GM19328 (cell line): ENCODE results near the gene FAM24A.
"Not testable (repeated sequence)": the region's sequence is repeated elsewhere in the genome, so short reads cannot be mapped to it uniquely, and the experiment has no call there.

Source experiments
- ATAC-seq: cut with Tn5 transposase; IDR thresholded peaks from one replicate; pipeline ENCODE4 v1.9.1; 2021; ENCODE audit warnings: mild to moderate bottlenecking, moderate library complexity; ENCODE audit not compliant: unreplicated experiment

Gene FAM24A

GRCh38 chr10:122910310-122910709, at the start of gene FAM24A:
TSS of gene FAM24A (plus strand) at chr10:122910610. CDS start at chr10:122911635, 1,025 bp downstream.
- ATAC-seq = no peak

- no peak for ATAC-seq
These were observed 48.7 kb upstream of the FAM24A start for GRCh38 chr10:122861711-122862161.

GRCh38 chr10:122863216-122864193, 46.9 kb upstream of the FAM24A start:
- ATAC-seq = no peak

- no peak for ATAC-seq
These were observed 46.2 kb upstream of the FAM24A start for GRCh38 chr10:122864194-122864592.

GRCh38 chr10:122864901-122865300, 45.5 kb upstream of the FAM24A start:
- ATAC-seq = no peak

GRCh38 chr10:122866757-122867482, 43.5 kb upstream of the FAM24A start:
- not testable (repeated sequence) for ATAC-seq

GRCh38 chr10:122868768-122869167, 41.6 kb upstream of the FAM24A start:
- not testable (repeated sequence) for ATAC-seq

- ATAC-seq = not testable (repeated sequence)
These were observed 38.5 kb upstream of the FAM24A start for GRCh38 chr10:122871947-122872346.

GRCh38 chr10:122875843-122876466, 34.5 kb upstream of the FAM24A start:
- no peak for ATAC-seq

GRCh38 chr10:122876467-122876855, 33.9 kb upstream of the FAM24A start:
- ATAC-seq = no peak

GRCh38 chr10:122877264-122877663, 33.1 kb upstream of the FAM24A start:
- no peak for ATAC-seq

GRCh38 chr10:122878799-122879338, 31.5 kb upstream of the FAM24A start:
- ATAC-seq = no peak

GRCh38 chr10:122879339-122880273, 30.8 kb upstream of the FAM24A start, which contains the start of gene FAM24B:
TSS of gene FAM24B (minus strand) at chr10:122879581. CDS start at chr10:122850515, 29,066 bp downstream.
- ATAC-seq = peak; percentile 85

GRCh38 chr10:122882766-122883165, 27.6 kb upstream of the FAM24A start:
- ATAC-seq = no peak

GRCh38 chr10:122884166-122884565, 26.2 kb upstream of the FAM24A start:
- no peak for ATAC-seq

GRCh38 chr10:122894261-122894944, 16.0 kb upstream of the FAM24A start:
- no peak for ATAC-seq

GRCh38 chr10:122903861-122904260, 6.5 kb upstream of the FAM24A start:
- ATAC-seq = not testable (repeated sequence)

- no peak for ATAC-seq
These were observed 1.6 kb downstream of the FAM24A start for GRCh38 chr10:122911889-122912484.

- no peak for ATAC-seq
These were observed 5.3 kb downstream of the FAM24A start for GRCh38 chr10:122915700-122916099.
